Karpas-422 (cell line): Measurements from ENCODE around the gene L1TD1. TPM values are rescaled to one million over a fixed set of nuclear protein-coding genes. Genes with fewer than 3 reads are reported as not detected.

Source experiments
- DNase-seq: peaks from one replicate; pipeline ENCODE4 v3.0.0-alpha.2; 2015
- H2AFZ ChIP-seq: fragments of 200-600 bp; sonication (generic); 2 replicates; pipeline ENCODE4 v1.6.1; 2014; ENCODE audit warnings: antibody characterized with exemption, low read length, mixed read lengths
- H3K27ac ChIP-seq: fragments of 200-600 bp; sonication (generic); 2 replicates; pipeline ENCODE4 v1.5.1; 2014; ENCODE audit warnings: mild to moderate bottlenecking, low read length, moderate library complexity
- H3K27me3 ChIP-seq: fragments of 200-600 bp; sonication (generic); 2 replicates; pipeline ENCODE4 v1.6.1; 2014; ENCODE audit warnings: low read length, mixed read lengths
- H3K36me3 ChIP-seq: fragments of 200-600 bp; sonication (generic); 2 replicates; pipeline ENCODE4 v1.6.1; 2014; ENCODE audit warnings: low read length, mixed read lengths; ENCODE audit not compliant: insufficient read depth
- H3K4me1 ChIP-seq: fragments of 200-600 bp; sonication (generic); 2 replicates; pipeline ENCODE4 v1.6.1; 2014; ENCODE audit warnings: mild to moderate bottlenecking, low read length, mixed read lengths
- H3K4me2 ChIP-seq: fragments of 200-600 bp; sonication (generic); 2 replicates; pipeline ENCODE4 v1.6.1; 2014; ENCODE audit warnings: low read length, low read depth, mild to moderate bottlenecking; ENCODE audit not compliant: poor library complexity, severe bottlenecking
- H3K4me3 ChIP-seq: fragments of 200-600 bp; sonication (generic); 2 replicates; pipeline ENCODE4 v1.5.1; 2014; ENCODE audit warnings: mild to moderate bottlenecking, antibody characterized with exemption, low read length, mixed read lengths
- H3K79me2 ChIP-seq: fragments of 200-600 bp; sonication (generic); 2 replicates; pipeline ENCODE4 v1.6.1; 2014; ENCODE audit warnings: mild to moderate bottlenecking, low read length, mixed read lengths
- H3K9ac ChIP-seq: fragments of 200-600 bp; sonication (generic); 2 replicates; pipeline ENCODE4 v1.6.0; 2014; ENCODE audit warnings: low read length
- H3K9me2 ChIP-seq: fragments of 200-600 bp; sonication (generic), shearing (Covaris generic); replicated peaks from 2 replicates; pipeline ENCODE4 v1.6.0; 2014; ENCODE audit warnings: mild to moderate bottlenecking, low read length, moderate library complexity; ENCODE audit not compliant: insufficient read depth
- H3K9me3 ChIP-seq: fragments of 300-700, 200-600 bp; sonication (generic); 2 replicates; pipeline ENCODE4 v1.6.1; 2014; ENCODE audit warnings: low read length, mixed read lengths
- H4K20me1 ChIP-seq: fragments of 200-600 bp; sonication (generic); 2 replicates; pipeline ENCODE4 v1.6.1; 2014; ENCODE audit warnings: mild to moderate bottlenecking, antibody characterized with exemption, low read length, low read depth; ENCODE audit not compliant: insufficient read depth
- total RNA-seq: library from RNA; depleted of rRNA; stranded (reverse); fragments of >200 nt; shearing (Covaris generic); gene quantifications from 2 replicates; pipeline ENCODE4 v1.2.3, GENCODE V29; 2014; ENCODE audit warnings: low replicate concordance

L1TD1 gene
- total RNA-seq, 1 experiment from 2014 or later, result not detected

DNA sequence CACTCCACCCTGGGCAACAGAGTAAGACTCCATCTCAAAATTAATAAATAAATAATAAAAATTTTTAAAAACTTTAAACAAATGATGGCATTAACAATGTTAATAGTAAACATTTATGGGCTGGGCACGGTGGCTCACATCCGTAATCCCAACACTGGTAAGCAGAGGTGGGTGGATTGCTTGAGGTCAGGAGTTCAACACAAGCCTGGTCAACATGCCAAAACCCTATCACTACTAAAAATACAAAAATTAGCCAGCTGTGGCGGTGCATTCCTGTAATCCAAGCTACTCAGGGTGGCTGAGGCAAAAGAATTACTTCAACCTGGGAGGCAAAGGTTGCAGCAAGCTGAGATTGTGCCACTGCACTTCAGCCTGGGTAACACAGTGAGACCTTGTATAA is 9.0 kb upstream of the L1TD1 start:
- no peaks in the 10 kb centered on the region for H4K20me1 ChIP-seq
- H3K36me3 ChIP-seq, result no peaks in the 10 kb centered on the region
- DNase-seq, result no peak
- H3K27me3 ChIP-seq, result no peaks in the 10 kb centered on the region
- no peak overlapping the region for H2AFZ ChIP-seq
- H3K27ac ChIP-seq, result no peak overlapping the region
- no peak overlapping the region for H3K4me2 ChIP-seq
- no peaks in the 10 kb centered on the region for H3K79me2 ChIP-seq
- H3K9ac ChIP-seq, result no peak overlapping the region
- H3K4me1 ChIP-seq, result no peaks in the 10 kb centered on the region
- no peaks in the 10 kb centered on the region for H3K9me3 ChIP-seq
- H3K9me2 ChIP-seq, result no peaks in the 10 kb centered on the region
- no peak overlapping the region for H3K4me3 ChIP-seq

DNA sequence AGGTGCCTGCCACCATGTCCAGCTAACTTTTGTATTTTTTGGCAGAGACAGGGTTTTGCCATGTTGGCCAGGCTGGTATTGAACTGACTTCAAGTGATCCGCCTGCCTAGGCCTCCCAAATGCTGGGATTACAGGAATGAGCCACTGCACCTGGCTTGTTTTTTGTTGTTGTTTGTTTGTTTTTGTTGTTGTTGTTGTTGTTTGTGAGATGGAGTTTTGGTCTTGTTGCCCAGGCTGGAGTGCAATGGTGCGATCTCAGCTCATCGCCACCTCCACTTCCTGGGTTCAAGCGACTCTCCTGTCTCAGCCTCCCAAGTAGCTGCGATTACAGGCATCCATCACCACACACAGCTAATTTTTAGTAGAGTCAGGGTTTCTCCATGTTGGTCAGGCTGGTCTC is 7.1 kb upstream of the L1TD1 start:
- H4K20me1 ChIP-seq, result no peaks in the 10 kb centered on the region
- no peak overlapping the region for H3K9ac ChIP-seq
- no peaks in the 10 kb centered on the region for H3K79me2 ChIP-seq
- H3K36me3 ChIP-seq, result no peaks in the 10 kb centered on the region
- no peak overlapping the region for H3K4me3 ChIP-seq
- no peak overlapping the region for H2AFZ ChIP-seq
- H3K27ac ChIP-seq, result no peak overlapping the region
- no peaks in the 10 kb centered on the region for H3K9me2 ChIP-seq
- H3K4me1 ChIP-seq, result no peaks in the 10 kb centered on the region
- no peaks in the 10 kb centered on the region for H3K27me3 ChIP-seq
- H3K4me2 ChIP-seq, result no peak overlapping the region
- DNase-seq, result no peak
- H3K9me3 ChIP-seq, result no peaks in the 10 kb centered on the region

DNA sequence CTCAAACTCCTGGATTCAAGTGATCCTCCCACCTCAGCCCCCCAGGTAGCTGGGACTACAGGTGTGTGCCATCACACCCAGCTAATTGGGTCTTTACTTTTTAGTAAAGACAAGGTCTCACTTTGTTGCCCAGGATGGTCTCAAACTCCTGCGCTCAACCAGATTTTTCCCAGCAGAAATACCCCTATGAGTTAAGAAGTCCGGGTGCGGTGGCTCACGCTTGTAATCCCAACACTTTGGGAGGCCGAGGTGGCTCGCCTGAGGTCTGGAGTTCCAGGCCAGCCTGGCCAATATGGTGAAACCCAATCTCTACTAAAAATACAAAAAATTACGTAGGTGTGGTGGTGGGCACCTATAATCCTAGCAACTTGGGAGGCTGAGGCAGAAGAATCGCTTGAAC is 6.5 kb upstream of the L1TD1 start:
- Histone ChIP-seq H3K36me3 (no peaks in the 10 kb centered on the region), H3K27ac (no peak overlapping the region), H4K20me1 (no peaks in the 10 kb centered on the region), H2AFZ (no peak overlapping the region), H3K79me2 (no peaks in the 10 kb centered on the region), H3K4me3 (no peak overlapping the region), H3K4me2 (no peak overlapping the region), H3K27me3 (no peaks in the 10 kb centered on the region), H3K9me2 (no peaks in the 10 kb centered on the region), H3K9ac (no peak overlapping the region), H3K4me1 (no peaks in the 10 kb centered on the region), H3K9me3 (no peaks in the 10 kb centered on the region)
- DNase-seq, result no peak

DNA sequence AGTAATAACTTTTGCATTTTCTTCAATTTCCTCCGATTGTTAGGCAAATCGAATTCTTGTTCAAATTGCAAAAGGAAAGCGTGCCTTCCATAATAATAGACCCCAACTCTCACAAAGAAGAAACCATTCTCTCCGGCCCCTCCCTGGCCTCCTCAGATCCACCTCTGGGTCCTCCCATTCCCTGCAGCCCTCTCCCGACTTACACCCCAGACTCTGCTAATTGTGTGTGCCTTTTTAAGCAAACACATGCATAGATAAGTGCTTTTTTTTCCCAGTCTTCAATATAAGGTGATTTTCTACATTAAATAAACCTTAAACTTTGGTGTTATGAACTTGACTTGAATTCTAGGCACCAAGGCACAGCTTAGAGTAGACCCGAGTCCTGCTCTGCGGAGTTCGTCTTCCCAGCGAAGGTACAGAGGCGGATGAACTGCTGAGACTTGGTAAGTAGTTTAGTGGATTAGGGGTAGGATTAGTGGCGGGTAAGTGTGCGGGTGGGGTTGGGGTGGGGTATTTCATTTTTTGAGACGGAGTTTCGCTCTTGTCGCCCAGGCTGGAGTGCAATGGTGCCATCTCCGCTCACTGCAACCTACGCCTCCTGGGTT is 1.5 kb downstream of the L1TD1 start:
- H3K27ac ChIP-seq, result no peak overlapping the region
- no peaks in the 10 kb centered on the region for H3K4me1 ChIP-seq
- no peak overlapping the region for H2AFZ ChIP-seq
- H4K20me1 ChIP-seq, result no peaks in the 10 kb centered on the region
- H3K79me2 ChIP-seq, result no peaks in the 10 kb centered on the region
- H3K4me2 ChIP-seq, result no peak overlapping the region
- no peak overlapping the region for H3K9ac ChIP-seq
- H3K4me3 ChIP-seq, result no peak overlapping the region
- DNase-seq, result no peak
- H3K9me3 ChIP-seq, result no peaks in the 10 kb centered on the region
- H3K9me2 ChIP-seq, result no peaks in the 10 kb centered on the region
- H3K27me3 ChIP-seq, result no peaks in the 10 kb centered on the region
- no peaks in the 10 kb centered on the region for H3K36me3 ChIP-seq

- Histone ChIP-seq H3K79me2 (no peaks in the 10 kb centered on the region), H2AFZ (no peak overlapping the region), H3K4me2 (no peak overlapping the region)
These were observed 3.6 kb downstream of the L1TD1 start for GRCh38 chr1:62198069-62198780.

DNA sequence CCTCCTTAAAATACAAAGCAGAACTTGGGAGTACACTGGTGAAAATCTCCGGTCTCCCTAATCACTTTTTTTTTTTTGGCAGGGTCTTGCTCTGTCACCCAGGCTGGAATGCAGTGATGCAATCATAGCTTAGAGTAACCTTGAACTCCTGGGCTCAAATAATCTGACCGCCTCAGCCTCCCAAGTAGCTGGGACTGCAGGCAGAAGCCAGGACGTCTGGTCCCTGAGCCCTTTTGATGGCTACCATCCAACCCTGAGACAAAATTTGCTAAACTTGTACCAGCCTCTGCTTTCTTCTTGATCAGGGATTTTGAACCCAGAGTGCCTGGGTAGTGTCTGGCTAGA is 4.1 kb downstream of the L1TD1 start:
- Histone ChIP-seq H3K4me1 (no peaks in the 10 kb centered on the region), H2AFZ (no peak overlapping the region), H3K79me2 (no peaks in the 10 kb centered on the region), H4K20me1 (no peaks in the 10 kb centered on the region), H3K9me2 (no peaks in the 10 kb centered on the region), H3K4me2 (no peak overlapping the region), H3K27ac (no peak overlapping the region), H3K9me3 (no peaks in the 10 kb centered on the region), H3K4me3 (no peak overlapping the region), H3K27me3 (no peaks in the 10 kb centered on the region), H3K36me3 (no peaks in the 10 kb centered on the region), H3K9ac (no peak overlapping the region)
- DNase-seq, result no peak

More at GRCh38 chr1:62198069-62198780, 3.6 kb downstream of the L1TD1 start:
- no peaks in the 10 kb centered on the region for H3K4me1 ChIP-seq
- H3K9ac ChIP-seq, result no peak overlapping the region
- no peaks in the 10 kb centered on the region for H3K9me2 ChIP-seq
- DNase-seq, result no peak
- H3K4me3 ChIP-seq, result no peak overlapping the region
- no peaks in the 10 kb centered on the region for H4K20me1 ChIP-seq
- no peaks in the 10 kb centered on the region for H3K9me3 ChIP-seq
- H3K36me3 ChIP-seq, result no peaks in the 10 kb centered on the region
- H3K27me3 ChIP-seq, result no peaks in the 10 kb centered on the region
- no peak overlapping the region for H3K27ac ChIP-seq

- Histone ChIP-seq H3K27ac (no peak overlapping the region), H3K27me3 (peaks cover 5% of the 10 kb centered on the region; the same call in 1 of the 2 replicates), H3K4me3 (no peak overlapping the region), H4K20me1 (no peaks in the 10 kb centered on the region), H3K79me2 (no peaks in the 10 kb centered on the region), H3K4me1 (no peaks in the 10 kb centered on the region), H3K9me3 (peaks cover 7% of the 10 kb centered on the region; the same call in 1 of the 2 replicates), H3K36me3 (no peaks in the 10 kb centered on the region), H3K4me2 (no peak overlapping the region), H3K9ac (no peak overlapping the region), H2AFZ (no peak overlapping the region), H3K9me2 (no peaks in the 10 kb centered on the region)
- no peak for DNase-seq
These were observed 12.5 kb downstream of the L1TD1 start for GRCh38 chr1:62207187-62207586.

GRCh38 chr1:62208087-62208486 is 13.4 kb downstream of the L1TD1 start:
- H3K9ac ChIP-seq, result no peak overlapping the region
- no peaks in the 10 kb centered on the region for H3K9me2 ChIP-seq
- H3K4me3 ChIP-seq, result no peak overlapping the region
- no peaks in the 10 kb centered on the region for H3K4me1 ChIP-seq
- H3K9me3 ChIP-seq, result peaks cover 7% of the 10 kb centered on the region; the same call in 1 of the 2 replicates
- H3K27ac ChIP-seq, result no peak overlapping the region
- no peak for DNase-seq
- H2AFZ ChIP-seq, result no peak overlapping the region
- no peak overlapping the region for H3K4me2 ChIP-seq
- H4K20me1 ChIP-seq, result no peaks in the 10 kb centered on the region
- H3K27me3 ChIP-seq, result peaks cover 5% of the 10 kb centered on the region; the same call in 1 of the 2 replicates
- no peaks in the 10 kb centered on the region for H3K79me2 ChIP-seq
- no peaks in the 10 kb centered on the region for H3K36me3 ChIP-seq
